T-cell (primary cell): ENCODE results near the gene FZD2. TPM values are rescaled to one million over a fixed set of nuclear protein-coding genes. Genes with fewer than 3 reads are reported as not detected.

Experiments
- ATAC-seq, 4 experiments: fragments of 200-7000 bp in 3 of 4; fragments of 150-1000 bp in 1 of 4; cut with Tn5 transposase; replicated peaks in 1 of 4; 1 replicate in 3 of 4; 2 replicates in 1 of 4; pipeline ENCODE4 v1.10.0; 2021; ENCODE audit warnings: moderate library complexity in 3 of 4, mild to moderate bottlenecking in 2 of 4, moderate number of reproducible peaks in 1 of 4
- CTCF ChIA-PET, 2 donors: fragments of 300-600 bp; sonication (Branson Sonifier 250); formaldehyde crosslinking; loops; one replicate each; lab custom pipeline; 2022; ENCODE audit warnings: antibody characterized with exemption in 2 of 2; lab: Charles Lee
- POLR2A ChIA-PET, 2 donors: fragments of 300-600 bp; sonication (Branson Sonifier 250); formaldehyde crosslinking; loops; one replicate each; lab custom pipeline; 2022; ENCODE audit warnings: antibody characterized with exemption in 2 of 2; lab: Charles Lee
- DNase-seq, 35 experiments: peaks; one replicate each; pipeline versions ENCODE4 v3.0.0 to v3.0.0-alpha.2; 2013 to 2023
- H3K27ac ChIP-seq: one replicate; pipeline ENCODE4 v1.5.1; 2013; ENCODE audit warnings: low read length
- H3K27me3 ChIP-seq, 2 experiments: replicated peaks in 1 of 2; 1 replicate in 1 of 2; 2 replicates in 1 of 2; pipeline versions ENCODE4 v1.6.1 to v1.7.0; 2013; ENCODE audit warnings: low read length in 1 of 2, mixed read lengths in 1 of 2; ENCODE audit not compliant: control insufficient read depth in 2 of 2, insufficient read depth in 2 of 2; ENCODE audit errors: extremely low read depth in 1 of 2
- H3K36me3 ChIP-seq, 2 donors: 1 replicate in 1 of 2; 2 replicates in 1 of 2; pipeline versions ENCODE4 v1.6.1 to v1.7.0; 2013; ENCODE audit warnings: low read length in 1 of 2; ENCODE audit not compliant: control insufficient read depth in 2 of 2, insufficient read depth in 1 of 2; ENCODE audit errors: extremely low read depth in 1 of 2
- H3K4me1 ChIP-seq, 2 experiments: 1 replicate in 1 of 2; 2 replicates in 1 of 2; pipeline versions ENCODE4 v1.6.1 to v1.7.0; 2013; ENCODE audit warnings: low read length in 2 of 2, mixed read lengths in 1 of 2; ENCODE audit not compliant: insufficient read depth in 2 of 2, control insufficient read depth in 1 of 2; ENCODE audit errors: extremely low read depth in 1 of 2
- H3K4me3 ChIP-seq, 2 donors: 1 replicate in 1 of 2; 2 replicates in 1 of 2; pipeline versions ENCODE4 v1.5.1 to v1.7.0; 2013; ENCODE audit warnings: mild to moderate bottlenecking in 2 of 2, low read length in 1 of 2, moderate library complexity in 1 of 2; ENCODE audit not compliant: control insufficient read depth in 1 of 2; ENCODE audit errors: extremely low read depth in 1 of 2
- H3K9me3 ChIP-seq: 2 replicates; pipeline ENCODE4 v1.7.0; 2013
- H3K27ac Mint-ChIP-seq, 2 donors: one replicate each; pipeline ENCODE4 v1.8.0; 2020 to 2021; ENCODE audit warnings: mild to moderate bottlenecking in 2 of 2, mixed read lengths in 2 of 2
- H3K27me3 Mint-ChIP-seq, 2 donors: one replicate each; pipeline ENCODE4 v1.8.0; 2021 to 2022; ENCODE audit warnings: mixed read lengths in 2 of 2
- H3K36me3 Mint-ChIP-seq: one replicate; pipeline ENCODE4 v1.8.0; 2021; ENCODE audit warnings: mixed read lengths
- H3K4me1 Mint-ChIP-seq, 3 donors: one replicate each; pipeline ENCODE4 v1.8.0; 2020 to 2022; ENCODE audit warnings: mixed read lengths in 3 of 3, mild to moderate bottlenecking in 1 of 3
- H3K4me3 Mint-ChIP-seq, 3 donors: one replicate each; pipeline ENCODE4 v1.8.0; 2020 to 2022; ENCODE audit warnings: mild to moderate bottlenecking in 3 of 3, mixed read lengths in 3 of 3, moderate library complexity in 3 of 3
- H3K9me3 Mint-ChIP-seq, 3 donors: one replicate each; pipeline ENCODE4 v1.8.0; 2020 to 2022; ENCODE audit warnings: mixed read lengths in 3 of 3
- WGBS: methylation state at CpG from one replicate; pipeline ENCODE4 v1.1.5; 2013; ENCODE audit warnings: missing lambda C conversion rate; ENCODE audit not compliant: insufficient coverage; 5-methylcytosine and 5-hydroxymethylcytosine counted together
- total RNA-seq, 35 experiments: library from RNA in 6 of 35; stranded (reverse) in 6 of 35; fragments of 120-200 nt in 1 of 35; gene quantifications; one replicate each; pipeline versions ENCODE4 v1.2.1 to v1.2.4 and lab custom pipeline; 2013 to 2026

Gene FZD2
- total RNA-seq, 5 donors from 2014 or later (not counting 1 experiment from before 2014, with no cell fraction given): 0.20 to 0.38 (median 0.38) TPM; not detected in 2

- ATAC-seq: no peak
- H3K4me1 Mint-ChIP-seq: no peaks in the 10 kb centered on the region
- H3K4me3 ChIP-seq: no peak overlapping the region
- peaks cover 3% of the 10 kb centered on the region for H3K36me3 Mint-ChIP-seq
- H3K9me3 ChIP-seq: no peaks in the 10 kb centered on the region
- POLR2A ChIA-PET: no interaction called here
- peaks cover 0 to 22% of the 10 kb centered on the region in 2 experiments for H3K27me3 ChIP-seq
- no peak overlapping the region for H3K27ac Mint-ChIP-seq
- H3K4me3 Mint-ChIP-seq: no peak overlapping the region
- H3K27me3 Mint-ChIP-seq: peaks cover 11 to 17% of the 10 kb centered on the region in 2 donors
- DNase-seq: no peak
- H3K36me3 ChIP-seq: no peaks in the 10 kb centered on the region
- no peak overlapping the region for H3K27ac ChIP-seq
- peaks cover 0 to 4% (median 0%) of the 10 kb centered on the region in 3 donors for H3K9me3 Mint-ChIP-seq
- CTCF ChIA-PET: no interaction called here
- H3K4me1 ChIP-seq: no peaks in the 10 kb centered on the region
- no CpG with 5 or more reads among the region's 1 CpG for WGBS
Observed at GRCh38 chr17:44527102-44527501, 30.2 kb upstream of the FZD2 start.

GRCh38 chr17:44527954-44528353 lies 29.3 kb upstream of the FZD2 start:
- Histone ChIP-seq H3K4me1 (no peaks in the 10 kb centered on the region), H3K36me3 (no peaks in the 10 kb centered on the region), H3K27ac (no peak overlapping the region), H3K27me3 (peaks cover 0 to 18% of the 10 kb centered on the region in 2 experiments), H3K4me3 (no peak overlapping the region), H3K9me3 (no peaks in the 10 kb centered on the region)
- peaks cover 11 to 15% of the 10 kb centered on the region in 2 donors for H3K27me3 Mint-ChIP-seq
- H3K4me1 Mint-ChIP-seq: no peaks in the 10 kb centered on the region
- H3K36me3 Mint-ChIP-seq: peaks cover 3% of the 10 kb centered on the region
- DNase-seq (no peak), ATAC-seq (no peak)
- no peak overlapping the region for H3K4me3 Mint-ChIP-seq
- CTCF ChIA-PET: interaction anchor here in 1 of 2 donors (0.6 kb wide), 1 partner anchor 84 kb away, joined by 3 read pairs; no protein-coding TSS in a partner anchor
- POLR2A ChIA-PET: no interaction called here
- 96% methylated on average over 14 of the region's 28 CpGs for WGBS
- no peak overlapping the region for H3K27ac Mint-ChIP-seq
- peaks cover 0 to 4% (median 0%) of the 10 kb centered on the region in 3 donors for H3K9me3 Mint-ChIP-seq

DNA sequence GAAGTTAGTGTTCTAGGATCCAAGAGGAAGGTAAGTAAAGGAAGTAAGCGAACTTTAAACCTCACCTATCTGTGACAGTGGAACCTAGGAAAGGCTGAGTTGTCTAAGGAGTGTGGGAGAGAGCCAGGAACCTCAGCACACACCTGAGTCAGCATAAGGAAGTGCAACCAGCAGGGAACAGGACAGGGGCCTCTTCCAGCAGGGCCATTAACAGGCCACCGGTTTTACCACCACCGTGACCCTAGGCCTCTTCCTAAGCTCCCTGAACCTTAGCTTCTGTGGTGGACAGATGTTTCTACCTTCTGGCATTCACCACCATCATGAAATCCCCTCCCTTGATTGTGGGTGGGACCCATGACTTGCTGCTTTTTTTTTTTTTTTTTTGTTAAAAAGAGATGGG lies 27.4 kb upstream of the FZD2 start:
- POLR2A ChIA-PET: no interaction called here
- Mint-ChIP-seq H3K27me3 (peaks cover 11 to 12% of the 10 kb centered on the region in 2 donors), H3K27ac (no peak overlapping the region), H3K4me1 (peaks cover 8 to 10% (median 8%) of the 10 kb centered on the region in 3 donors), H3K4me3 (no peak overlapping the region), H3K9me3 (peaks cover 0 to 4% (median 0%) of the 10 kb centered on the region in 3 donors), H3K36me3 (peaks cover 3% of the 10 kb centered on the region)
- Histone ChIP-seq H3K27me3 (peaks cover 0 to 16% of the 10 kb centered on the region in 2 experiments), H3K36me3 (no peaks in the 10 kb centered on the region), H3K9me3 (no peaks in the 10 kb centered on the region), H3K27ac (no peak overlapping the region), H3K4me3 (no peak overlapping the region), H3K4me1 (peaks cover 0 to 7% of the 10 kb centered on the region in 2 experiments)
- WGBS: no CpG with 5 or more reads among the region's 3 CpGs
- DNase-seq (no peak), ATAC-seq (no peak)
- CTCF ChIA-PET: no interaction called here

GRCh38 chr17:44530896-44531418 lies 26.3 kb upstream of the FZD2 start:
- Histone ChIP-seq H3K9me3 (no peaks in the 10 kb centered on the region), H3K4me1 (peaks cover 0 to 7% of the 10 kb centered on the region in 2 experiments), H3K36me3 (no peaks in the 10 kb centered on the region), H3K27me3 (peaks cover 0 to 16% of the 10 kb centered on the region in 2 experiments), H3K4me3 (no peak overlapping the region), H3K27ac (no peak overlapping the region)
- DNase-seq: no peak
- 57% methylated on average over 1 of the region's 7 CpGs for WGBS
- no peak overlapping the region for H3K4me3 Mint-ChIP-seq
- H3K4me1 Mint-ChIP-seq: peaks cover 8 to 10% (median 8%) of the 10 kb centered on the region in 3 donors
- ChIA-PET POLR2A (interaction anchor here in 1 of 2 donors (0.6 kb wide), 1 partner anchor 13 kb away, joined by 4 read pairs; no protein-coding TSS in a partner anchor), CTCF (interaction anchor here (0.6 to 0.7 kb wide), 3 partner anchors 54 to 183 kb away, joined by 3 to 6 read pairs (median 5); no protein-coding TSS in a partner anchor)
- peaks cover 0 to 4% (median 0%) of the 10 kb centered on the region in 3 donors for H3K9me3 Mint-ChIP-seq
- H3K27ac Mint-ChIP-seq: no peak overlapping the region
- peaks cover 6 to 9% of the 10 kb centered on the region in 2 donors for H3K27me3 Mint-ChIP-seq
- no peak for ATAC-seq
- peaks cover 3% of the 10 kb centered on the region for H3K36me3 Mint-ChIP-seq

DNA sequence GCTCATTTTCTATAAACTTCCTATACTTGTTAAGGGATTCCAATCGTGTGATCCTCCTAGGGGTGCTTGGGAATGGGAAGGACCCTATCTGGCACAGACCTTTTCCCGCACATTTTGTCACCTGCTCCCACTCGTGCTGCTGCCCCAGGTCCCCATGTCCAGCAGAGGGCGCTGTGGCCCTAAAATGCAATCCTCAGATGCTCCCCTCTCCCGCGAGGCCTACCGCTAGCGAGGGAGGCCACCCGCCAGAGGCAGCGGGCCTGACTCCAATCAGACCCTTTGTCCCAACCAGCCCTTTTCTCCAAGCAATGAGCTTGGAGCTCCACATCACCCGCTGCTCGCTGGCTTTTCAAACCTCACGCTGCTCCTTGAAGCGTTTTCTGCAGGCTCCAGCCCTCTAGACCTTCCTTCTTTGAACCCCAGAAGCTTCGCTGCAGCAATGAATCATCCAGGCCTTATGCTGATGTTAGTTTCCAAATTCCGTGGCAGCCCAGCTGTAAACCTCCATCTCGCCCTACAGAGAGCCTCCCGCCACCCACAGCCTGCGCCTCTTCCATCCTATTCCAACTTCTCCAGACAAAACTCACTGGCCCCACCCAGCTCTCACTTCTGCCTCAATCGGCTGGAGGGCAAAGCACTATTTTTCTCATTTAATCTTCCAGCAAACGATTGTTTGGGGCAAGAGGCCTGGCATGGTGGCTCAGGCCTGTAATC lies 23.6 kb upstream of the FZD2 start:
- Histone ChIP-seq H3K4me1 (peaks cover 0 to 7% of the 10 kb centered on the region in 2 experiments), H3K27ac (no peak overlapping the region), H3K4me3 (no peak overlapping the region), H3K9me3 (no peaks in the 10 kb centered on the region), H3K36me3 (no peaks in the 10 kb centered on the region), H3K27me3 (peaks cover 0 to 14% of the 10 kb centered on the region in 2 experiments)
- H3K27ac Mint-ChIP-seq: peak overlapping the region; percentile 23 to 35
- peaks cover 8 to 10% (median 8%) of the 10 kb centered on the region in 3 donors for H3K4me1 Mint-ChIP-seq
- peaks cover 0 to 10% of the 10 kb centered on the region in 2 donors for H3K27me3 Mint-ChIP-seq
- H3K4me3 Mint-ChIP-seq: no peak overlapping the region
- ChIA-PET POLR2A (interaction anchor here in 1 of 2 donors (0.6 kb wide), 1 partner anchor 31 kb away, joined by 3 read pairs; no protein-coding TSS in a partner anchor), CTCF (interaction anchor here (0.6 to 1.0 kb wide), 4 partner anchors 30 to 110 kb away, joined by 3 to 4 read pairs (median 3); partner anchors contain the start of gene GPATCH8 (in 1 of the 2))
- H3K9me3 Mint-ChIP-seq: no peaks in the 10 kb centered on the region
- WGBS: 44% methylated on average over 18 of the region's 21 CpGs
- H3K36me3 Mint-ChIP-seq: no peaks in the 10 kb centered on the region
- DNase-seq: peak; percentile 51 to 90 (median 78)
- ATAC-seq: peak; percentile 83 to 98 (median 92)
